Gastrocnemius medialis (tissue), 4 donors: Measurements from ENCODE around the gene CIB4.

Source experiments
- CTCF ChIP-seq, 5 experiments: fragments of 450-650 bp in 3 of 5; fragments of 200-600 bp in 2 of 5; sonication (generic) in 2 of 5; IDR thresholded peaks in 4 of 5; conservative IDR thresholded peaks in 1 of 5; 1 replicate in 4 of 5; 2 replicates in 1 of 5; pipeline ENCODE4 v1.5.1; 2016 to 2019; ENCODE audit warnings: antibody characterized with exemption in 5 of 5, mild to moderate bottlenecking in 3 of 5, moderate library complexity in 3 of 5
- POLR2A ChIP-seq, 2 donors: fragments of 450-650 bp; IDR thresholded peaks; one replicate each; pipeline ENCODE4 v1.6.1; 2017; ENCODE audit warnings: antibody characterized with exemption in 2 of 2, mild to moderate bottlenecking in 2 of 2, moderate library complexity in 2 of 2

DNA sequence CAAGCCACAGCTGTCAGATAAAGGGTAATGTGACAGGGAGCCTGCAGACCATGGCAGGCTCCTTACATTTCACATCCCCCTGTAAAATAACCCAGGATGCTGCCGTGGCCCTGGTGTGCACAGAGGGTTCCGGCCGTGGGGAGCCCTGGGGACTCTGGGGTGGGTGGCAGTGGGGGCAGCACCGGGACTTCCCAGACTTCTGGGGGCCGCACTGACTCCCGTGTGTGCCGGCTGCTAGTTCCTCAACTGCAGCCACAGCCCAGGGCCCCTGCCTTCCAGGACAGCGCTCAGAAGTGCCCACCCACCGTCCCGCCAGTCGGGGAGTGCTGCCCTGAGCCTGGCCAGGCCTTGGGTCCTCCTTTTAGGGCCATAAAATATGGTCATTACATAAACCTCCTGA lies 56.5 kb downstream of the CIB4 start:
- TF ChIP-seq POLR2A (IDR thresholded peaks at IDR 0.05) (no peak), CTCF (IDR thresholded peaks at IDR 0.05 in 4 of 5, conservative IDR thresholded peaks at IDR 0.05 in 1 of 5) (no peak)
